ENCODE data around the gene TEKT2.

Gene TEKT2

DNA sequence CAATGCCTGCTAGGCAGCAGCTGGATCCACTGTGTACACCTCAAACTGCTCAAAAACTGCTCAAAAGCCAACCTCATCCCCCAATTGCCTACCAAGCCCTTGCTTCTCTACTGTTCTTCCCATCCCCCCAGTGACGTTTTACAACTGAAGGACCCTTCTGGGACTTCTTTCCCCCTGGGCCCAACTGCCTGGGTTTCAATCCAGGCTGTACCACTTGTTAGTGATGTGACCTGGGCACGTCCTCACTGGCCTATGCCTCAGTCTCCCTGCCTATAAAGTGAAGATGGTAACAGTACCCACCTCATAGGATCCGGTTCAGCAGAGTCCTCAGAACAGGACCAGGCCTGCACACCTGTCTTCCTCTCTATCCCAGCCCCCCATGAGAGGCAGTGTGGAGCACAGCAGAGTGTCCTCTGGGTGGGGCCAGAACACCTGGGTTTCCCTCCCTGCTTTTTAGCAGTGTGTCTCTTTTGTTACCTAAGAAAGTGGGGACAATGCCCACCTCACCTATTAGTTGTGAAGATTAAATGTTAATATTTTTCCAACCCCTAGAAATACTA, 1.9 kb upstream of the TEKT2 start:
- TF ChIP-seq GATA3 (IDR thresholded peaks at IDR 0.05; ENCODE audit: low read depth, low read length), result no peak
- no peak for TF ChIP-seq GATA2 (IDR thresholded peaks at IDR 0.05; ENCODE audit: low read depth, low read length)

DNA sequence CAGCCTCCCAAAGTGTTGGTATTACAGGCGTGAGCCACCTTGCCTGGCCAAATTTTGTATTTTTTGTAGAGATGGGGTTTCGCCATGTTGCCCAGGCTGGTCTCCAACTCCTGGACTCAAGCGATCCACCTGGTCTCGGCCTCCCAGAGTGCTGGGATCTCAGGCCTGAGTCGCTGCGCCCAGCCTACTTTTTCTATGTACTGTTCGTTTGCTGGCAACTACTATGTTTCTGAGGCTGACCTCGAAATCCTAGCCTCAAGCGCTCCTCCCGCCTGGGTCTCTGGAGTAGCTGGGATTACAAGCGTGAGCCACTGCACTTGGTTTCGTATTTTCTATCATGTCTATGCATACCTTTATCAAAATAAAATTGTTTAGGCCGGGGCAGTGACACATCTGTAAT, 675 bp upstream of the TEKT2 start:
- TF ChIP-seq GATA3 (IDR thresholded peaks at IDR 0.05; ENCODE audit: low read depth, low read length), result no peak
- no peak for TF ChIP-seq GATA2 (IDR thresholded peaks at IDR 0.05; ENCODE audit: low read depth, low read length)

- TF ChIP-seq GATA2 (IDR thresholded peaks at IDR 0.05; ENCODE audit: low read depth, low read length) (no peak), GATA3 (IDR thresholded peaks at IDR 0.05; ENCODE audit: low read depth, low read length) (no peak)
These were observed 712 bp downstream of the TEKT2 start for GRCh38 chr1:36084497-36085115.

GRCh38 chr1:36085126-36085525, 1.2 kb downstream of the TEKT2 start:
- TF ChIP-seq GATA2 (IDR thresholded peaks at IDR 0.05; ENCODE audit: low read depth, low read length) (no peak), GATA3 (IDR thresholded peaks at IDR 0.05; ENCODE audit: low read depth, low read length) (no peak)

DNA sequence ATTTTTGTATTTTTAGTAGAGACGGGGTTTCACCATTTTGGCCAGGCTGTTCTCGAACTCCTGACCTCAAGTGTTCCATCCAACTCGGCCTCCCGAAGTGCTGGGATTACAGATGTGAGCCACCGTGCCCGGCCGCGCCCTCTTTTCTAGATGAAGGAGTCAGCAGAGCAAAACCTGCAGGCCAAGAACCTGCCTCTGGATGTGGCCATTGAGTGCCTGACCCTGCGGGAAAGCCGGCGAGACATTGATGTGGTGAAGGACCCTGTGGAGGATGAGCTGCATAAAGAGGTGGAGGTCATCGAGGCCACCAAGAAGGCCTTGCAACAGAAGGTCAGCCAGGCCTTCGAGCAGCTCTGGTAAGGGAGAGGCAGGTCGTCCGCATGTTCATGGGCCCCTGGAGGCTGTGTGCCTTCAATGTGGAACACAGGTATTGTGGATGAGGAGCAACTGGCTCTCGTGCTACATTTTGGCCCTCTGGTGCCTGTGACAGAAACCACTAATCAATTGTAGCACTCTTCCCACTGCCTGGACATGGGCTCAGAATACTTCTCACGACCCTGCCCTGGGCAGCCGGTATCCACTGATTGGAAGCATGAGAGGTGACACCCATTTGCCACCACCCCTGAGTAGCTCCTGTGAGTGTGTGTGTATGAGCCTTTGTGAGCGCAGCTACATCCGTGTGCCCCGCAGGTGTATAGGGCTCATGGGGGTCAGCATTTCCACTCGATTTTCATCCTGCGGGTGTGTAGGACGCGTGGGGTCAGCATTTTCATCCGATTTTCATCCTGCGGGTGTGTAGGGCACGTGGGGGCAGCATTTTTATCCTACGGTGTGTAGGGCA, 2.0 kb downstream of the TEKT2 start:
- TF ChIP-seq GATA3 (IDR thresholded peaks at IDR 0.05; ENCODE audit: low read depth, low read length) (no peak), GATA2 (IDR thresholded peaks at IDR 0.05; ENCODE audit: low read depth, low read length) (no peak)

GRCh38 chr1:36086529-36087232, 2.8 kb downstream of the TEKT2 start:
- TF ChIP-seq GATA2 (IDR thresholded peaks at IDR 0.05; ENCODE audit: low read depth, low read length) (no peak), GATA3 (IDR thresholded peaks at IDR 0.05; ENCODE audit: low read depth, low read length) (no peak)

GRCh38 chr1:36087233-36088123, 3.6 kb downstream of the TEKT2 start:
- no peak for TF ChIP-seq GATA3 (IDR thresholded peaks at IDR 0.05; ENCODE audit: low read depth, low read length)
- TF ChIP-seq GATA2 (IDR thresholded peaks at IDR 0.05; ENCODE audit: low read depth, low read length), result no peak

DNA sequence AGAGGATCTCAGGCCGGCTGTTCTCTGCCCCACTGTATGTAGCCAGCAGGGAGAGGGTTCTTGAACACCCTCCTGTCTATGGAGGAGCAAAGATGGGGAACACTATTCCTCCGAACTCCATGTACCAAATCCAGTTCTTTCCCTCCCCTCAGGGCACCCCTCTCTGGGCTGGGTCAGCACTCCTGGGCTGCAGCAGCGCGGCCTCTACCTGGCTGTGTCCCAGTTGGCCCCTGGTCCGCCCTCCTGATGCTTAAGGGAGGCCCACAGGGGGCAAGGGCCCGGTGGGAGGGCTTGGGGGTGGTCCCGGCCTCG, 4.3 kb downstream of the TEKT2 start:
- TF ChIP-seq GATA3 (IDR thresholded peaks at IDR 0.05; ENCODE audit: low read depth, low read length) (no peak), GATA2 (IDR thresholded peaks at IDR 0.05; ENCODE audit: low read depth, low read length) (no peak)

GRCh38 chr1:36088577-36089392, 4.9 kb downstream of the TEKT2 start, which contains the start of gene ADPRS:
Gene ADPRS, plus strand, starts transcription at chr1:36088892. Its CDS starts 13 bp downstream, at chr1:36088905.
- TF ChIP-seq GATA2 (IDR thresholded peaks at IDR 0.05; ENCODE audit: low read depth, low read length), result no peak
- TF ChIP-seq GATA3 (IDR thresholded peaks at IDR 0.05; ENCODE audit: low read depth, low read length), result no peak

GRCh38 chr1:36089393-36090121, 5.7 kb downstream of the TEKT2 start:
- TF ChIP-seq GATA2 (IDR thresholded peaks at IDR 0.05; ENCODE audit: low read depth, low read length), result no peak
- TF ChIP-seq GATA3 (IDR thresholded peaks at IDR 0.05; ENCODE audit: low read depth, low read length), result no peak

- TF ChIP-seq GATA2 (IDR thresholded peaks at IDR 0.05; ENCODE audit: low read depth, low read length), result no peak
- TF ChIP-seq GATA3 (IDR thresholded peaks at IDR 0.05; ENCODE audit: low read depth, low read length), result no peak
These were observed 7.2 kb downstream of the TEKT2 start for GRCh38 chr1:36091141-36091540.

- TF ChIP-seq GATA2 (IDR thresholded peaks at IDR 0.05; ENCODE audit: low read depth, low read length) (no peak), GATA3 (IDR thresholded peaks at IDR 0.05; ENCODE audit: low read depth, low read length) (no peak)
These were observed 7.8 kb downstream of the TEKT2 start for GRCh38 chr1:36091698-36092097.

Measured in SH-SY5Y (cell line).